Lower leg skin (tissue), 3 donors: Measurements from ENCODE around the gene CAP2.

Experiments
- CTCF ChIP-seq, 3 donors: fragments of 450-650 bp; IDR thresholded peaks; one replicate each; pipeline ENCODE4 v1.5.1; 2016; ENCODE audit warnings: antibody characterized with exemption in 3 of 3, mild to moderate bottlenecking in 3 of 3, moderate library complexity in 2 of 3
- POLR2A ChIP-seq, 2 donors: fragments of 450-650 bp; IDR thresholded peaks; one replicate each; pipeline ENCODE4 v1.6.1; 2016 to 2017; ENCODE audit warnings: antibody characterized with exemption in 2 of 2, mild to moderate bottlenecking in 1 of 2, moderate library complexity in 1 of 2

- TF ChIP-seq CTCF (IDR thresholded peaks at IDR 0.05): no peak
- no peak for TF ChIP-seq POLR2A (IDR thresholded peaks at IDR 0.05)
Measured at GRCh38 chr6:17448165-17448564, 54.8 kb downstream of the CAP2 start.
